Pancreas (tissue), 10 donors: ENCODE results near the gene TOP3B. TPM values are rescaled to one million over a fixed set of nuclear protein-coding genes. Genes with fewer than 3 reads are reported as not detected.

ENCODE experiments used
- ATAC-seq, 4 donors: fragments of 200-7000 bp; cut with Tn5 transposase; one replicate each; pipeline versions ENCODE4 v1.8.0 to v1.9.1; 2020; ENCODE audit warnings: mild to moderate bottlenecking in 4 of 4, moderate library complexity in 4 of 4
- DNase-seq, 6 donors: peaks; one replicate each; pipeline ENCODE4 v3.0.0-alpha.2; 2020
- FAIRE-seq: peaks from 2 replicates; lab custom pipeline; 2012; peaks lifted over from hg19 to GRCh38; lab: Jason Lieb, UNC
- H3K27ac ChIP-seq, 4 donors: fragments of 200-600 bp; sonication (generic); 1 replicate in 3 of 4; 2 replicates in 1 of 4; pipeline versions ENCODE4 v1.5.0 to v1.8.0; 2020
- H3K27me3 ChIP-seq, 4 donors: fragments of 200-600 bp; one replicate each; pipeline ENCODE4 v1.8.0; 2021
- H3K36me3 ChIP-seq, 3 donors: fragments of 200-600 bp; sonication (generic) in 1 of 3; one replicate each; pipeline versions ENCODE4 v1.5.0 to v1.8.0; 2020 to 2021
- H3K4me1 ChIP-seq, 3 donors: fragments of 200-600 bp; one replicate each; pipeline ENCODE4 v1.8.0; 2021
- H3K4me3 ChIP-seq, 4 donors: fragments of 200-600 bp; sonication (generic) in 2 of 4; one replicate each; pipeline versions ENCODE4 v1.5.0 to v1.8.0; 2020 to 2021
- H3K9me3 ChIP-seq, 4 donors: fragments of 200-600 bp; one replicate each; pipeline ENCODE4 v1.8.0; 2021
- CTCF ChIP-seq, 4 donors: fragments of 200-600 bp; sonication (generic) in 3 of 4; IDR thresholded peaks; one replicate each; pipeline versions ENCODE4 v1.5.0 to v1.8.0; 2021; ENCODE audit warnings: antibody characterized with exemption in 4 of 4
- WGBS, 2 donors: extraction: QIAGEN DNeasy Blood & Tissue Kit; methylation state at CpG; one replicate each; pipeline ENCODE4 v1.1.7; 2013; 5-methylcytosine and 5-hydroxymethylcytosine counted together
- intact Hi-C, 3 donors: fragments of 100-400 bp; cut with DNase I; formaldehyde crosslinking; loops; one replicate each; pipeline versions ENCODE4 v1.11.1 to v1.14.2; 2022
- polyA plus RNA-seq, 2 donors: library from polyadenylated mRNA; stranded (reverse); fragments of 200-250 nt; gene quantifications; one replicate each; pipeline ENCODE4 v1.2.3, GENCODE V29; 2013
- total RNA-seq, 6 donors: library from RNA; stranded (reverse); fragmentation: NEBNext Ultra II Directional in 4 of 6; extraction: Animal tissue kit (Norgen Biotek cat#: 25700) in 4 of 6; gene quantifications; one replicate each; pipeline versions ENCODE4 v1.2.1 to v1.2.4, GENCODE V29; 2021 to 2023
- donor health status: healthy with polysubstance abuse.
- donor health status: DM: no; HTN: no; CAD: no; lungs with moderate emphysema.
- donor health status: DM: no; HTN: no; CAD: no.
- donor health status: control.
- donor health status: control.
- donor health status: Bipolar disorder and iron deficiency.
- donor health status: DM: yes; HTN: yes; CAD: no.
- donor health status: DM: no; HTN: no; CAD: no.
- donor health status: DM: no; HTN: no; CAD: no.
- donor health status: DM: yes; HTN: yes; CAD: no.

The TOP3B gene
- total and polyA plus RNA-seq, 8 donors: 6.7 to 20.5 (median 11.3) TPM

- Histone ChIP-seq H3K4me3 (no peak overlapping the region), H3K27ac (no peak overlapping the region), H3K4me1 (no peaks in the 10 kb centered on the region), H3K36me3 (no peaks in the 10 kb centered on the region), H3K27me3 (no peaks in the 10 kb centered on the region), H3K9me3 (no peaks in the 10 kb centered on the region)
- DNase-seq: no peak
- no peak for ATAC-seq
- no peak for TF ChIP-seq CTCF (IDR thresholded peaks at IDR 0.05)
- 85 to 88% methylated on average over 7 of the region's 7 CpGs for WGBS, 2 donors
- intact Hi-C loops: no loop called here
- FAIRE-seq: no peak
Measured at GRCh38 chr22:22019659-22020424, 37.3 kb upstream of the TOP3B start.

GRCh38 chr22:22018825-22019658, 36.5 kb upstream of the TOP3B start:
- TF ChIP-seq CTCF (IDR thresholded peaks at IDR 0.05): no peak
- DNase-seq: no peak
- Histone ChIP-seq H3K9me3 (no peaks in the 10 kb centered on the region), H3K4me3 (no peak overlapping the region), H3K27me3 (no peaks in the 10 kb centered on the region), H3K4me1 (no peaks in the 10 kb centered on the region), H3K27ac (no peak overlapping the region), H3K36me3 (no peaks in the 10 kb centered on the region)
- intact Hi-C loops: no loop called here
- ATAC-seq: no peak
- WGBS, 2 donors: 91 to 92% methylated on average over 10 of the region's 10 CpGs
- no peak for FAIRE-seq

DNA sequence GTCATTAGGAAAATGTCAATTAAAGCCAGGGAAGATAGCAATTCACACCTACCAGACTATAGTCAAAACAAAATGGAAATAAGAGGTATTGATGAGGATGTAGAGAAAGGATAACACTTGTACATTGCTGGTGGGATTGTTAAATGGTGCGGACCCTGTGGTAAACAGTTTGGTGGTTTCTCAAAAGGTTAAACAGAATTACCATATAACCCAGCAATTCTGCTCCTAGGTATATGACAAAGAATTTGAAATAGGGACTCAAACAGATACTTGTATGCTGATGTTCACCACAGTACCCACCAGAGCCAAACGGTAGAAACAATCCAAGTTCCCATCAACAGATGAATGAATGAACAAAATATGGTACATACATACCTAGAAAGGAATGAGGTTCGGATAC, 33.0 kb upstream of the TOP3B start:
- intact Hi-C loops: no loop called here
- no peaks in the 10 kb centered on the region for H3K9me3 ChIP-seq
- no peak overlapping the region for H3K27ac ChIP-seq
- TF ChIP-seq CTCF (IDR thresholded peaks at IDR 0.05): no peak
- FAIRE-seq (no peak), DNase-seq (no peak), ATAC-seq (no peak)
- no peaks in the 10 kb centered on the region for H3K27me3 ChIP-seq
- 75 to 76% methylated on average over 3 of the region's 3 CpGs for WGBS, 2 donors
- H3K4me3 ChIP-seq: no peak overlapping the region
- no peaks in the 10 kb centered on the region for H3K4me1 ChIP-seq
- no peaks in the 10 kb centered on the region for H3K36me3 ChIP-seq

GRCh38 chr22:22014285-22014659, 31.7 kb upstream of the TOP3B start:
- no peaks in the 10 kb centered on the region for H3K4me1 ChIP-seq
- WGBS, 2 donors: 84 to 86% methylated on average over 9 of the region's 9 CpGs
- no peak for DNase-seq
- no peak for ATAC-seq
- H3K9me3 ChIP-seq: no peaks in the 10 kb centered on the region
- no peaks in the 10 kb centered on the region for H3K36me3 ChIP-seq
- no peaks in the 10 kb centered on the region for H3K27me3 ChIP-seq
- no peak overlapping the region for H3K4me3 ChIP-seq
- H3K27ac ChIP-seq: no peak overlapping the region
- intact Hi-C loops: no loop called here
- FAIRE-seq: no peak
- TF ChIP-seq CTCF (IDR thresholded peaks at IDR 0.05): no peak
